GM12878 (cell line): ENCODE data around the gene HADHA.

Experiments
- BCL11A ChIP-seq: IDR thresholded peaks from 2 replicates; pipeline ENCODE4 v1.6.1; 2011; ENCODE audit warnings: low read depth, low read length
- LARP7 ChIP-seq: fragments of 450-650 bp; IDR thresholded peaks from 2 replicates; pipeline ENCODE4 v1.6.1; 2017; ENCODE audit warnings: mild to moderate bottlenecking
- MYC ChIP-seq: IDR thresholded peaks from 2 replicates; pipeline ENCODE4 v1.6.1; 2011; ENCODE audit warnings: mild to moderate bottlenecking, low read length, moderate library complexity, inconsistent platforms; ENCODE audit not compliant: insufficient read depth, insufficient replicate concordance, insufficient read length, severe bottlenecking
- NFIC ChIP-seq: IDR thresholded peaks from 2 replicates; pipeline ENCODE4 v1.6.1; 2012; ENCODE audit warnings: low read depth, mild to moderate bottlenecking, inconsistent platforms, low read length, moderate library complexity
- NR2C1 ChIP-seq: fragments of 450-650 bp; IDR thresholded peaks from 2 replicates; pipeline ENCODE4 v1.6.1; 2017; ENCODE audit warnings: antibody characterized with exemption, mild to moderate bottlenecking, moderate library complexity
- SP1 ChIP-seq: IDR thresholded peaks from one replicate; pipeline ENCODE4 v1.6.1; 2011; ENCODE audit warnings: low read depth, low read length

- TF ChIP-seq NFIC (no peak), BCL11A (no peak), MYC (no peak), NR2C1 (no peak), LARP7 (no peak), SP1 (no peak)
Observed at GRCh38 chr2:26202981-26203490, 41.4 kb downstream of the HADHA start.
